Superior temporal gyrus (tissue), 1 donor: Measurements from ENCODE around the gene FAM107B.
"Not testable (repeated sequence)": the region's sequence is repeated elsewhere in the genome, so short reads cannot be mapped to it uniquely, and the experiment has no call there.

Experiments
- DNase-seq: peaks from one replicate; pipeline ENCODE4 v3.0.0-alpha.2; 2016; ENCODE audit errors: extremely low spot score

The FAM107B gene

GRCh38 chr10:14736600-14737081 lies 38.1 kb downstream of the FAM107B start:
- DNase-seq = peak; percentile 26

- DNase-seq = no peak
Observed at GRCh38 chr10:14736043-14736442, 38.7 kb downstream of the FAM107B start.

GRCh38 chr10:14731875-14732512 lies 42.7 kb downstream of the FAM107B start:
- DNase-seq = no peak

GRCh38 chr10:14728346-14728745 lies 46.4 kb downstream of the FAM107B start:
- no peak for DNase-seq

- no peak for DNase-seq
Observed at GRCh38 chr10:14727924-14728323, 46.8 kb downstream of the FAM107B start.

- no peak for DNase-seq
Observed at GRCh38 chr10:14727465-14727864, 47.2 kb downstream of the FAM107B start.

- DNase-seq = no peak
Observed at GRCh38 chr10:14724931-14725330, 49.8 kb downstream of the FAM107B start.

GRCh38 chr10:14723052-14723689 lies 51.5 kb downstream of the FAM107B start:
- DNase-seq = no peak

- no peak for DNase-seq
Observed at GRCh38 chr10:14717552-14717951, 57.1 kb downstream of the FAM107B start.

GRCh38 chr10:14712991-14713424 lies 61.7 kb downstream of the FAM107B start:
- DNase-seq = no peak

GRCh38 chr10:14709344-14709743 lies 65.4 kb downstream of the FAM107B start:
- not testable (repeated sequence) for DNase-seq

GRCh38 chr10:14707481-14707880 lies 67.2 kb downstream of the FAM107B start:
- DNase-seq = no peak

GRCh38 chr10:14705548-14706230 lies 69.0 kb downstream of the FAM107B start:
- DNase-seq = no peak

GRCh38 chr10:14703631-14704001 lies 71.1 kb downstream of the FAM107B start:
- no peak for DNase-seq

- no peak for DNase-seq
Observed at GRCh38 chr10:14701466-14701865, 73.2 kb downstream of the FAM107B start.

- DNase-seq = no peak
Observed at GRCh38 chr10:14700546-14700945, 74.2 kb downstream of the FAM107B start.

- no peak for DNase-seq
Observed at GRCh38 chr10:14699482-14699881, 75.2 kb downstream of the FAM107B start.

- no peak for DNase-seq
Observed at GRCh38 chr10:14698829-14699170, 75.9 kb downstream of the FAM107B start.

GRCh38 chr10:14698111-14698828 lies 76.4 kb downstream of the FAM107B start:
- no peak for DNase-seq

- DNase-seq = no peak
Observed at GRCh38 chr10:14697281-14697680, 77.4 kb downstream of the FAM107B start.

GRCh38 chr10:14696821-14697220 lies 77.9 kb downstream of the FAM107B start:
- no peak for DNase-seq

- no peak for DNase-seq
Observed at GRCh38 chr10:14695847-14696480, 78.7 kb downstream of the FAM107B start.
